Activated effector memory CD4-positive, alpha-beta T cell treated with Interleukin-2 at 50 U/mL for 16 hours (primary cell): ENCODE results near the gene EIF4G1.

Source experiments
- DNase-seq: peaks from one replicate; pipeline ENCODE4 v3.0.0-alpha.2; 2020

EIF4G1 gene

GRCh38 chr3:184372296-184372821, 58.0 kb downstream of the EIF4G1 start:
- no peak for DNase-seq

DNA sequence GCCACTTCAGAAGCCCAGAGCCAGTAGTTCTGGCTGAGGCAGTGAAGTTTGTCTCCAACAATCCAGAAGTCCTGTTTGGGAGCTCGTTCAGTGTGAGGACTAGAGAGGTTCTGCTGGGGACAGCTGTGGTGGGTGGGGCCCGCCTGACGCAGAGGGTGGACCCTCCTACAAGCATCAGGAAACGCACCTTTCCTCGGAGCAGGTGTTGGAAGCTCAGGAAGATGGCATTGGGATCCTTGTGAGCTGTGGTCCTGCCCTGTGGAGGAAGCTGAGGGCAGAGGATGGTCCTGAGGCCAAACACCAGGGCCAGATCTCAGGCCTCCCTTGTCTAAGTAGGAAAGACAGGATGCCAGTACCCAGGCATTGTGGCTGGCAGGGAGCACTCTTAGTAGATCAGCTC, 58.5 kb downstream of the EIF4G1 start:
- no peak for DNase-seq

DNA sequence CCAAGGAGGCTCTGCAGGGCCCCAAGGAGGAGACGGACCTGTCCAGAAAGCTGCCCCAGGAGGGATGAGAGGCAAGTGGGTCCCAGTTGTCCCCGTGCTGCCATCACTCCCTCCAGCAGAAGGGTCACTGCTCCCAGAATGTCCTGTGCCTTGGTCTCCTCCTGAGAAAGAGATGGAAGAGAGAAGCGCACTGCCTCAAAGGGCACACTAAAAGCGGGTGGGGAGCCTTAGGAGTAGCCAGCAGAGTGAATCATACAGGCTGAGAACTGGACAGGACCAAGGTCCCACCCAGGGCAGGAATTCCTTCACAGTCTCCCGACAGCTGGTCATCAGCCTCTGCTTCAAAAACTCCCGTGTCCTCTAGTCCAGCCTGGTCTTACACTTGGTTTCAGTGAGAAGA, 59.0 kb downstream of the EIF4G1 start:
- no peak for DNase-seq

- no peak for DNase-seq
Observed at GRCh38 chr3:184375747-184376461, 61.5 kb downstream of the EIF4G1 start.

- no peak for DNase-seq
Observed at GRCh38 chr3:184377374-184377773, 63.0 kb downstream of the EIF4G1 start.

- DNase-seq: no peak
Observed at GRCh38 chr3:184377882-184378445, 63.6 kb downstream of the EIF4G1 start, which contains the start of gene THPO. Gene THPO (minus strand): TSS chr3:184378207. CDS start chr3:184376259, 1,948 bp downstream.

GRCh38 chr3:184378651-184379357, 64.4 kb downstream of the EIF4G1 start:
- DNase-seq: no peak

GRCh38 chr3:184379358-184380184, 65.2 kb downstream of the EIF4G1 start, which contains the start of gene CHRD:
Gene CHRD (plus strand): TSS chr3:184380054. CDS start chr3:184380319, 265 bp downstream.
- no peak for DNase-seq

- no peak for DNase-seq
Observed at GRCh38 chr3:184380185-184380626, 65.8 kb downstream of the EIF4G1 start.

GRCh38 chr3:184380627-184381260, 66.3 kb downstream of the EIF4G1 start:
- DNase-seq: no peak

DNA sequence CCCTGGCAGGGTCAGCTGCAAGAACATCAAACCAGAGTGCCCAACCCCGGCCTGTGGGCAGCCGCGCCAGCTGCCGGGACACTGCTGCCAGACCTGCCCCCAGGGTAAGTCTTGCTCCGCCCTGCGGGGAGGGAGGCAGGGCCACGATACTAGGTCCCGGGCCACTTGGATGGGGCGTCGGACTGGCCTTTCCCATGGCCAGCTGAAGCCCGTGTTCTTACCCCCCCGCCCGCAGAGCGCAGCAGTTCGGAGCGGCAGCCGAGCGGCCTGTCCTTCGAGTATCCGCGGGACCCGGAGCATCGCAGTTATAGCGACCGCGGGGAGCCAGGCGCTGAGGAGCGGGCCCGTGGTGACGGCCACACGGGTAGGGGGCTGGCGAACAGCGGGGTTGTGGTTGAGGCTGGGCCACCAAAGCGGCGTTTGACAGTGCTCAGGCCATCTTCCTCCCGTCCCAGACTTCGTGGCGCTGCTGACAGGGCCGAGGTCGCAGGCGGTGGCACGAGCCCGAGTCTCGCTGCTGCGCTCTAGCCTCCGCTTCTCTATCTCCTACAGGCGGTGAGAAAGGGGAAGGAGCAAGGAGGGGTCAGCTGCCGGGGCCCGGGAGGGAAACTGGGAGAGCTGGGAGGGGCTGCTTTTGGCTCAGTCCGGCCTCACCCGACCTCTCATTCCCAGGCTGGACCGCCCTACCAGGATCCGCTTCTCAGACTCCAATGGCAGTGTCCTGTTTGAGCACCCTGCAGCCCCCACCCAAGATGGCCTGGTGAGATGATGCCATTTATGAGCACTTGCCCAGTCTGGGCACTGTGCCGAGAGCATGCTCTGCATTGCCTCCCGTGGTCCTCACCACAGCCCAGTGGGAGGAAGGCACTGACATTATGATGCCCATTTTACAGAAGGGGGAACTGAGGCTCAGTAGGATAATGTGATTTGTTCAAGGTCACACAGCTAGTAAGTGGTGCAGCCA, 67.1 kb downstream of the EIF4G1 start:
- no peak for DNase-seq

DNA sequence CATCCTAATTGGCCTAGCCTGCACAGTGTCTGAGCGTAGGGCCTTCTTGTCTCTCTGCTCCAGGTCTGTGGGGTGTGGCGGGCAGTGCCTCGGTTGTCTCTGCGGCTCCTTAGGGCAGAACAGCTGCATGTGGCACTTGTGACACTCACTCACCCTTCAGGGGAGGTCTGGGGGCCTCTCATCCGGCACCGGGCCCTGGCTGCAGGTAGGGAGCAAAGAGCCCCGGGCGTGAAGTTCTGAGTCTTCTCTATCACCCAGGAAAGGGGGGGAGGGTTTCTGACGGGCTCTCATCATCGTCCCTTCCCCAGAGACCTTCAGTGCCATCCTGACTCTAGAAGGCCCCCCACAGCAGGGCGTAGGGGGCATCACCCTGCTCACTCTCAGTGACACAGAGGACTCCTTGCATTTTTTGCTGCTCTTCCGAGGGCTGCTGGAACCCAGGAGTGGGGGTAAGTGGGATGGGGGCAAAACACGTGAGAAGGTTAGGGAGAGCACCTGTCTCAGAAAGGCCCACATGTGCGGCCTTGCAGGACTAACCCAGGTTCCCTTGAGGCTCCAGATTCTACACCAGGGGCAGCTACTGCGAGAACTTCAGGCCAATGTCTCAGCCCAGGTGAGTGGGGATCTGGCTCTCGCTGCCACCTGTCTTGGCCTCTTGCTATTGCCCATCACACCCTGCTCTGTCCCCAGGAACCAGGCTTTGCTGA, 68.1 kb downstream of the EIF4G1 start:
- DNase-seq: no peak

DNA sequence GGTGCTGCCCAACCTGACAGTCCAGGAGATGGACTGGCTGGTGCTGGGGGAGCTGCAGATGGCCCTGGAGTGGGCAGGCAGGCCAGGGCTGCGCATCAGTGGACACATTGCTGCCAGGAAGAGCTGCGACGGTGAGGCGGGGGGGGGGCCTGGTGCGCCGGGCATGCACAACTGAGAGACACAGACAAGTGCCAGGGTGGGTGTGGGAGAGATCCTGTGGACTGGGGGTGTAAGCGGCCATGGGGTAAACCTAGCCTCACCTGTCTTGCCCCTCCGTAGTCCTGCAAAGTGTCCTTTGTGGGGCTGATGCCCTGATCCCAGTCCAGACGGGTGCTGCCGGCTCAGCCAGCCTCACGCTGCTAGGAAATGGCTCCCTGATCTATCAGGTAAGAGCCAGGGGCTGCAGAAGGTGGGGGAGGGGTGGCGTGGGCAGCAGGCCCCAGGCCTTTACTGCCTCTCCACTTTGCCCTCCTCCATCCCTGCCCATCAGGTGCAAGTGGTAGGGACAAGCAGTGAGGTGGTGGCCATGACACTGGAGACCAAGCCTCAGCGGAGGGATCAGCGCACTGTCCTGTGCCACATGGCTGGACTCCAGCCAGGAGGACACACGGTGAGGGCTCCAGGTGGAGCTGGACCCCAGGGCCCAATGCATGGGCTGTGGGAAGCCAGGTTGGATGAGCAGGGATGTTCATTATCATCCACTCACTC, 68.8 kb downstream of the EIF4G1 start:
- no peak for DNase-seq

- DNase-seq: no peak
Observed at GRCh38 chr3:184384342-184384741, 69.9 kb downstream of the EIF4G1 start.
